ENCODE measurements around the gene DDX42. TPM values are rescaled to one million over a fixed set of nuclear protein-coding genes. Genes with fewer than 3 reads are reported as not detected.

The DDX42 gene
- total and polyA plus RNA-seq, 9 of the 15 experiments (the other 6 are each of a cell fraction or from before 2014, with no cell fraction given) = 16.5 to 149 (median 87.6) TPM

DNA sequence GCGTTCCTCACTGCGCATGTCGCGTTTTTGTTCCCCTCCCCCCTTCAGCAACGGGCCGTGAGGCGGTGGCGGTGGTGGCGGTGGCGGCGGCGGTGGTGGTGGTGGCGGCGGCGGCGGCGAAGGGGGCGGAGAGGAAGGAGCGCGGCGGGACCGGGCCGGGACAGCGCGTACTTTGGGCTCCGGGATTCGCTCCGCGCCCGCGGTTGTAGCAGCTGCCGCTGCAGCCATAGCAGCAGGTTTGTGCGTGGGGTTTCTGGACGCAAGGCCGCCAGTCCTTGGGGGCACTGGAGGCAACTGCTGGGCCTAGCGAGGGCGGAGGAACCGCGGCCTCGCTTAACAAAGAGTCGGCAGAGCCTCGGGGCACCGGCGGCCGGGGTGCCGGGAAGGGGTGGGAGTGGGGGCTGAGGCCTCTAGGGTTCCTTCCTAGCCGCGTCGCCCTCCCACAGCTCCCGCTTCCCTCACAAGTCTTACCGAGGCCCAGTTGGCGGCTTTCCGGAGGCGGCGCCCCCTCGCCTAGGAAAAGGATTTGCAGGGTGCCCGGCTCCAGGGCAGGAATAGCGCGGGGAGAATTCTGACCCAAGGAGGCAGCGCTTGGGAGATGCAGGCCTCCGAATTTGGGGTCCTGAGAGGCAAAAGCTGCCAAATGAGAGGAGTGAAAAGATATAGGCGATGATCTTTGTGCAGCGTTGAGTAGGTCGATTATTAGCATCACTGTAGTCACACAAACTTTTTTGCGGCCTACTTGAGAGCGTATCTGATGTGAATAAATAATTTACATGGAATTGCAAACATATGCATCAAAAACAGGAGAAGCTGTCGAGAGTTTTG lies at the start of gene DDX42 (continued):
- TF ChIP-seq SUPT5H (IDR thresholded peaks at IDR 0.05) = peak; percentile 56
- no peak for TF ChIP-seq CHD2 (IDR thresholded peaks at IDR 0.05; ENCODE audit: low read depth, low read length)
- TF ChIP-seq, protein P1, sequence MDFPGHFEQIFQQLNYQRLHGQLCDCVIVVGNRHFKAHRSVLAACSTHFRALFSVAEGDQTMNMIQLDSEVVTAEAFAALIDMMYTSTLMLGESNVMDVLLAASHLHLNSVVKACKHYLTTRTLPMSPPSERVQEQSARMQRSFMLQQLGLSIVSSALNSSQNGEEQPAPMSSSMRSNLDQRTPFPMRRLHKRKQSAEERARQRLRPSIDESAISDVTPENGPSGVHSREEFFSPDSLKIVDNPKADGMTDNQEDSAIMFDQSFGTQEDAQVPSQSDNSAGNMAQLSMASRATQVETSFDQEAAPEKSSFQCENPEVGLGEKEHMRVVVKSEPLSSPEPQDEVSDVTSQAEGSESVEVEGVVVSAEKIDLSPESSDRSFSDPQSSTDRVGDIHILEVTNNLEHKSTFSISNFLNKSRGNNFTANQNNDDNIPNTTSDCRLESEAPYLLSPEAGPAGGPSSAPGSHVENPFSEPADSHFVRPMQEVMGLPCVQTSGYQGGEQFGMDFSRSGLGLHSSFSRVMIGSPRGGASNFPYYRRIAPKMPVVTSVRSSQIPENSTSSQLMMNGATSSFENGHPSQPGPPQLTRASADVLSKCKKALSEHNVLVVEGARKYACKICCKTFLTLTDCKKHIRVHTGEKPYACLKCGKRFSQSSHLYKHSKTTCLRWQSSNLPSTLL (IDR thresholded peaks at IDR 0.05) = no peak
- no peak for TF ChIP-seq RBM17 (IDR thresholded peaks at IDR 0.05; ENCODE audit: borderline replicate concordance, low read depth, low read length)
- TF ChIP-seq, protein P2, sequence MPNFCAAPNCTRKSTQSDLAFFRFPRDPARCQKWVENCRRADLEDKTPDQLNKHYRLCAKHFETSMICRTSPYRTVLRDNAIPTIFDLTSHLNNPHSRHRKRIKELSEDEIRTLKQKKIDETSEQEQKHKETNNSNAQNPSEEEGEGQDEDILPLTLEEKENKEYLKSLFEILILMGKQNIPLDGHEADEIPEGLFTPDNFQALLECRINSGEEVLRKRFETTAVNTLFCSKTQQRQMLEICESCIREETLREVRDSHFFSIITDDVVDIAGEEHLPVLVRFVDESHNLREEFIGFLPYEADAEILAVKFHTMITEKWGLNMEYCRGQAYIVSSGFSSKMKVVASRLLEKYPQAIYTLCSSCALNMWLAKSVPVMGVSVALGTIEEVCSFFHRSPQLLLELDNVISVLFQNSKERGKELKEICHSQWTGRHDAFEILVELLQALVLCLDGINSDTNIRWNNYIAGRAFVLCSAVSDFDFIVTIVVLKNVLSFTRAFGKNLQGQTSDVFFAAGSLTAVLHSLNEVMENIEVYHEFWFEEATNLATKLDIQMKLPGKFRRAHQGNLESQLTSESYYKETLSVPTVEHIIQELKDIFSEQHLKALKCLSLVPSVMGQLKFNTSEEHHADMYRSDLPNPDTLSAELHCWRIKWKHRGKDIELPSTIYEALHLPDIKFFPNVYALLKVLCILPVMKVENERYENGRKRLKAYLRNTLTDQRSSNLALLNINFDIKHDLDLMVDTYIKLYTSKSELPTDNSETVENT (CRISPR knock-in tag; IDR thresholded peaks at IDR 0.05) = peak; percentile 47; the same call in 1 of the 2 replicates
- TF ChIP-seq TSHZ1 (CRISPR knock-in tag; IDR thresholded peaks at IDR 0.05) = no peak
- no peak for TF ChIP-seq EHMT2 (IDR thresholded peaks at IDR 0.05)
- 0 out of 2 replicates have a peak, but pooled peaks have one; percentile 18 for TF ChIP-seq HIVEP1 (CRISPR knock-in tag; IDR thresholded peaks at IDR 0.05)
- TF ChIP-seq GTF2E2 (tag; IDR thresholded peaks at IDR 0.05) = peak; percentile 62; the same call in 1 of the 2 replicates
- TF ChIP-seq TAF1 (IDR thresholded peaks at IDR 0.05; ENCODE audit: control insufficient read depth, extremely low read depth, insufficient read depth, low read length, severe bottlenecking) = peak; percentile 86
- peak; percentile 40 for TF ChIP-seq RBBP5 (IDR thresholded peaks at IDR 0.05; ENCODE audit: borderline replicate concordance, insufficient read depth, low read length, poor library complexity, severe bottlenecking)
- no peak for TF ChIP-seq RAD21 (CRISPR knock-in tag; conservative IDR thresholded peaks at IDR 0.05 in 1 of 2, IDR thresholded peaks at IDR 0.05 in 1 of 2)
- no peak for TF ChIP-seq ZNF699 (CRISPR knock-in tag; IDR thresholded peaks at IDR 0.05; ENCODE audit: insufficient replicate concordance)
- TF ChIP-seq PHF8 (IDR thresholded peaks at IDR 0.05; ENCODE audit: borderline replicate concordance, low read length) = peak; percentile 86
- peak; percentile 89 to 91; a peak in 3 of 4 replicates for TF ChIP-seq UBTF (IDR thresholded peaks at IDR 0.05; ENCODE audit: borderline replicate concordance in 1 of 2, low read depth in 2 of 2, low read length in 2 of 2)
